H9 (cell line): Measurements from ENCODE around the gene DDX4. TPM values are rescaled to one million over a fixed set of nuclear protein-coding genes. Genes with fewer than 3 reads are reported as not detected.

Source experiments
- DNase-seq: peaks from one replicate; pipeline ENCODE4 v3.0.0-alpha.2; 2017
- H2AFZ ChIP-seq: one replicate; pipeline ENCODE4 v1.6.1; 2013; ENCODE audit warnings: mild to moderate bottlenecking, low read length, control low read depth, moderate library complexity
- H2AK5ac ChIP-seq: 2 replicates; pipeline ENCODE4 v1.6.1; 2013; ENCODE audit warnings: low read length, control low read depth, mixed read lengths; ENCODE audit not compliant: insufficient read length
- H2BK120ac ChIP-seq: one replicate; pipeline ENCODE4 v1.6.1; 2013; ENCODE audit warnings: low read depth, mild to moderate bottlenecking, low read length, control low read depth, inconsistent platforms; ENCODE audit not compliant: poor library complexity, severe bottlenecking
- H2BK12ac ChIP-seq: 2 replicates; pipeline ENCODE4 v1.6.1; 2013; ENCODE audit warnings: low read length, control low read depth, mixed read lengths, low read depth; ENCODE audit not compliant: insufficient read length
- H2BK15ac ChIP-seq: 2 replicates; pipeline ENCODE4 v1.6.1; 2013; ENCODE audit warnings: low read depth, low read length, control low read depth
- H2BK20ac ChIP-seq: one replicate; pipeline ENCODE4 v1.6.1; 2013; ENCODE audit warnings: low read depth, mild to moderate bottlenecking, low read length, control low read depth, inconsistent platforms; ENCODE audit not compliant: poor library complexity, severe bottlenecking
- H2BK5ac ChIP-seq: 2 replicates; pipeline ENCODE4 v1.6.1; 2013; ENCODE audit warnings: low read length, control low read depth, mixed read lengths; ENCODE audit not compliant: insufficient read length
- H3K14ac ChIP-seq: 2 replicates; pipeline ENCODE4 v1.6.1; 2013; ENCODE audit warnings: low read length, control low read depth; ENCODE audit not compliant: insufficient read depth
- H3K18ac ChIP-seq: 2 replicates; pipeline ENCODE4 v1.6.1; 2013; ENCODE audit warnings: low read depth, mild to moderate bottlenecking, mixed read lengths, low read length, control low read depth; ENCODE audit not compliant: insufficient read length
- H3K23ac ChIP-seq: 2 replicates; pipeline ENCODE4 v1.6.1; 2013; ENCODE audit warnings: low read length, control low read depth, mixed read lengths, low read depth; ENCODE audit not compliant: insufficient read length
- H3K23me2 ChIP-seq: 2 replicates; pipeline ENCODE4 v1.6.1; 2013; ENCODE audit warnings: low read depth, mild to moderate bottlenecking, mixed read lengths, low read length, control low read depth; ENCODE audit not compliant: insufficient read length, poor library complexity, severe bottlenecking
- H3K27ac ChIP-seq: 2 replicates; pipeline ENCODE4 v1.5.1; 2013; ENCODE audit warnings: low read length, control low read depth, mixed read lengths, low read depth; ENCODE audit not compliant: insufficient read length
- H3K27me3 ChIP-seq: 2 replicates; pipeline ENCODE4 v1.6.1; 2013; ENCODE audit warnings: low read length, control low read depth, inconsistent platforms; ENCODE audit not compliant: insufficient read depth
- H3K4ac ChIP-seq: 2 replicates; pipeline ENCODE4 v1.6.1; 2013; ENCODE audit warnings: low read depth, mild to moderate bottlenecking, control low read depth, inconsistent platforms, low read length, moderate library complexity
- H3K4me1 ChIP-seq: 2 replicates; pipeline ENCODE4 v1.6.1; 2013; ENCODE audit warnings: low read length, control low read depth, inconsistent platforms; ENCODE audit not compliant: insufficient read depth
- H3K4me2 ChIP-seq: 2 replicates; pipeline ENCODE4 v1.6.1; 2013; ENCODE audit warnings: low read length, control low read depth, mixed read lengths; ENCODE audit not compliant: insufficient read length, insufficient read depth
- H3K56ac ChIP-seq: 2 replicates; pipeline ENCODE4 v1.6.1; 2013; ENCODE audit warnings: low read depth, mild to moderate bottlenecking, mixed read lengths, low read length, control low read depth; ENCODE audit not compliant: insufficient read length
- H3K79me1 ChIP-seq: 2 replicates; pipeline ENCODE4 v1.6.1; 2013; ENCODE audit warnings: low read depth, mild to moderate bottlenecking, moderate library complexity, low read length, control low read depth, inconsistent platforms; ENCODE audit not compliant: insufficient read depth, poor library complexity, severe bottlenecking
- H3K79me2 ChIP-seq: 2 replicates; pipeline ENCODE4 v1.6.1; 2013; ENCODE audit warnings: low read length, control low read depth, inconsistent platforms; ENCODE audit not compliant: insufficient read depth
- H3K9ac ChIP-seq: 2 replicates; pipeline ENCODE4 v1.6.1; 2013; ENCODE audit warnings: low read length, control low read depth, mixed read lengths; ENCODE audit not compliant: insufficient read length; ENCODE audit errors: extremely low read depth
- H3K9me3 ChIP-seq: one replicate; pipeline ENCODE4 v1.6.1; 2013; ENCODE audit warnings: low read depth, low read length, inconsistent platforms; ENCODE audit not compliant: control insufficient read depth
- H3T11ph ChIP-seq: one replicate; pipeline ENCODE4 v1.6.1; 2013; ENCODE audit warnings: mild to moderate bottlenecking, low read length, control low read depth, inconsistent platforms
- H4K20me1 ChIP-seq: one replicate; pipeline ENCODE4 v1.6.1; 2013; ENCODE audit not compliant: control insufficient read depth, insufficient read length, insufficient read depth
- H4K5ac ChIP-seq: 2 replicates; pipeline ENCODE4 v1.6.1; 2013; ENCODE audit warnings: low read depth, mild to moderate bottlenecking, mixed read lengths, low read length, control low read depth; ENCODE audit not compliant: insufficient read length
- H4K8ac ChIP-seq: replicated peaks from 2 replicates; pipeline ENCODE4 v1.6.1; 2013; ENCODE audit warnings: low read length, control low read depth, mixed read lengths, low read depth; ENCODE audit not compliant: insufficient read length
- H4K91ac ChIP-seq: 2 replicates; pipeline ENCODE4 v1.6.1; 2013; ENCODE audit warnings: low read depth, mild to moderate bottlenecking, moderate library complexity, mixed read lengths, low read length, control low read depth; ENCODE audit not compliant: insufficient read length
- H3K27ac Mint-ChIP-seq, 3 experiments: 2 replicates in 2 of 3; 3 replicates in 1 of 3; pipeline ENCODE4 v1.8.0; 2020 to 2021; ENCODE audit warnings: mixed read lengths in 3 of 3, mild to moderate bottlenecking in 1 of 3, moderate library complexity in 1 of 3
- H3K27me3 Mint-ChIP-seq: 2 replicates; pipeline ENCODE4 v1.8.0; 2021; ENCODE audit warnings: low read depth, mild to moderate bottlenecking, moderate library complexity, mixed read lengths
- H3K36me3 Mint-ChIP-seq, 3 experiments: 2 replicates in 2 of 3; 3 replicates in 1 of 3; pipeline ENCODE4 v1.8.0; 2020 to 2021; ENCODE audit warnings: low read depth in 3 of 3, mixed read lengths in 3 of 3; ENCODE audit not compliant: insufficient read depth in 1 of 3
- H3K4me1 Mint-ChIP-seq, 2 experiments: 2 replicates each; pipeline ENCODE4 v1.8.0; 2020; ENCODE audit warnings: mixed read lengths in 2 of 2
- H3K4me3 Mint-ChIP-seq, 2 experiments: 2 replicates in 1 of 2; 3 replicates in 1 of 2; pipeline ENCODE4 v1.8.0; 2020 to 2021; ENCODE audit warnings: mild to moderate bottlenecking in 2 of 2, mixed read lengths in 2 of 2, moderate library complexity in 1 of 2
- H3K9me3 Mint-ChIP-seq, 2 experiments: 2 replicates in 1 of 2; 3 replicates in 1 of 2; pipeline ENCODE4 v1.8.0; 2020; ENCODE audit warnings: mild to moderate bottlenecking in 2 of 2, mixed read lengths in 2 of 2, moderate library complexity in 1 of 2
- WGBS: extraction: QIAGEN DNeasy Blood & Tissue Kit; methylation state at CpG from one replicate; pipeline ENCODE4 v1.1.7; 2013; ENCODE audit warnings: missing lambda C conversion rate, low lambda C conversion rate, mixed read lengths; ENCODE audit not compliant: insufficient read length; ENCODE audit errors: extremely low coverage; 5-methylcytosine and 5-hydroxymethylcytosine counted together
- total RNA-seq: library from RNA; stranded (reverse); gene quantifications from 2 replicates; pipeline ENCODE4 v1.2.1, GENCODE V29; 2021
- TF ChIP-seq, protein P1 (sequence below): fragments of 200-600 bp; sonication (generic); conservative IDR thresholded peaks from 3 replicates; pipeline ENCODE4 v1.8.0; 2021; ENCODE audit warnings: antibody characterized with exemption, mild to moderate bottlenecking

The DDX4 gene
- total RNA-seq, 1 experiment from 2014 or later = not detected

DNA sequence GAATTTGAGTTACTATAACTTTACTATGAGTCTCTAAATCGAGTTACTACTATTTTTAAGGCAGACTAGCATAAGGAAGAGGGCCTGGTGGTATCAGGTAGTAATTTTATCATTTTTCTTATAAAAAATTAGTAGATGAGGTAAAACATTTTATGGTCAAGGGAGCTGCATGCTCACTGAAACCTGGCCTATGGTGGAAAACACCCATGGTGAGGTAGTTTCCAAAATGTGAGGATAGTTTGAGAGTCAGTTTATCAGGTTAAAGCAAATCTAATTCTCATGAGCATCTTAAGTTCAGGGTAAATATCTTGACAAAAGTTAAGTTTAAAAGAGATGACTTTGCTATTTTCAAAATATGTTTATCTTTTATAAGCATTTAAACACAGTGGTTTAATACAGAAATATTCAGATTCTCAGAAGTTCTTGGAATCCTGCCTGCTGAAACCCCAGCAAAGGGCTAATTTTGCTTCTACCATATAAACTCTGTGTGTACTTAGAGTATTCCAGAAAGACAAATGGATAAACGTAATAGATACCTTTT is 10.0 kb downstream of the DDX4 start:
- H3K27ac ChIP-seq = no peak overlapping the region
- no peak overlapping the region for H2BK15ac ChIP-seq
- Mint-ChIP-seq H3K27ac (no peak overlapping the region), H3K4me1 (peaks cover 5 to 7% of the 10 kb centered on the region in 2 experiments; a peak in 3 of 4 replicates), H3K36me3 (no peaks in the 10 kb centered on the region), H3K27me3 (no peaks in the 10 kb centered on the region), H3K9me3 (no peaks in the 10 kb centered on the region), H3K4me3 (no peak overlapping the region)
- H3K27me3 ChIP-seq = no peaks in the 10 kb centered on the region
- no peak overlapping the region for H2BK5ac ChIP-seq
- TF ChIP-seq, protein P1, sequence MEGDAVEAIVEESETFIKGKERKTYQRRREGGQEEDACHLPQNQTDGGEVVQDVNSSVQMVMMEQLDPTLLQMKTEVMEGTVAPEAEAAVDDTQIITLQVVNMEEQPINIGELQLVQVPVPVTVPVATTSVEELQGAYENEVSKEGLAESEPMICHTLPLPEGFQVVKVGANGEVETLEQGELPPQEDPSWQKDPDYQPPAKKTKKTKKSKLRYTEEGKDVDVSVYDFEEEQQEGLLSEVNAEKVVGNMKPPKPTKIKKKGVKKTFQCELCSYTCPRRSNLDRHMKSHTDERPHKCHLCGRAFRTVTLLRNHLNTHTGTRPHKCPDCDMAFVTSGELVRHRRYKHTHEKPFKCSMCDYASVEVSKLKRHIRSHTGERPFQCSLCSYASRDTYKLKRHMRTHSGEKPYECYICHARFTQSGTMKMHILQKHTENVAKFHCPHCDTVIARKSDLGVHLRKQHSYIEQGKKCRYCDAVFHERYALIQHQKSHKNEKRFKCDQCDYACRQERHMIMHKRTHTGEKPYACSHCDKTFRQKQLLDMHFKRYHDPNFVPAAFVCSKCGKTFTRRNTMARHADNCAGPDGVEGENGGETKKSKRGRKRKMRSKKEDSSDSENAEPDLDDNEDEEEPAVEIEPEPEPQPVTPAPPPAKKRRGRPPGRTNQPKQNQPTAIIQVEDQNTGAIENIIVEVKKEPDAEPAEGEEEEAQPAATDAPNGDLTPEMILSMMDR = no peak
- no peak overlapping the region for H3K14ac ChIP-seq
- no peak overlapping the region for H2AFZ ChIP-seq
- H4K8ac ChIP-seq = no peak overlapping the region
- no peak overlapping the region for H3K56ac ChIP-seq
- no peak overlapping the region for H2AK5ac ChIP-seq
- no peak overlapping the region for H3K23ac ChIP-seq
- no peaks in the 10 kb centered on the region for H3K79me1 ChIP-seq
- H3K18ac ChIP-seq = no peak overlapping the region
- H3T11ph ChIP-seq = no peak overlapping the region
- H2BK12ac ChIP-seq = no peak overlapping the region
- no peaks in the 10 kb centered on the region for H3K9me3 ChIP-seq
- no peak overlapping the region for H3K4ac ChIP-seq
- H2BK120ac ChIP-seq = no peak overlapping the region
- no peak overlapping the region for H4K5ac ChIP-seq
- no peaks in the 10 kb centered on the region for H4K20me1 ChIP-seq
- H3K79me2 ChIP-seq = no peaks in the 10 kb centered on the region
- DNase-seq = no peak
- H3K4me2 ChIP-seq = no peak overlapping the region
- no peak overlapping the region for H4K91ac ChIP-seq
- no CpG with 5 or more reads among the region's 2 CpGs for WGBS
- H3K9ac ChIP-seq = no peak overlapping the region
- no peaks in the 10 kb centered on the region for H3K4me1 ChIP-seq
- no peak overlapping the region for H2BK20ac ChIP-seq
- no peaks in the 10 kb centered on the region for H3K23me2 ChIP-seq
